Stimulated activated CD4-positive, alpha-beta T cell treated with anti-CD3 and anti-CD28 coated beads, TNF-alpha, amount 100 ng/mL, for 1 hour (primary cell): ENCODE measurements around the gene FAM98B.

Experiments
- DNase-seq, 3 donors: peaks; one replicate each; pipeline ENCODE4 v3.0.0-alpha.2; 2020; ENCODE audit warnings: low read depth in 3 of 3, low spot score in 1 of 3

FAM98B gene

GRCh38 chr15:38535491-38536200 lies 81.7 kb downstream of the FAM98B start:
- no peak for DNase-seq

GRCh38 chr15:38536201-38536676 lies 82.3 kb downstream of the FAM98B start:
- DNase-seq, result no peak
